SU-DHL-6 (cell line): ENCODE data around the gene SOX30.

ENCODE experiments used
- H2AFZ ChIP-seq: fragments of 200-600 bp; sonication (generic); 2 replicates; pipeline ENCODE4 v1.6.1; 2014; ENCODE audit warnings: low read depth, mild to moderate bottlenecking, moderate library complexity, mixed read lengths, antibody characterized with exemption, low read length; ENCODE audit not compliant: severe bottlenecking
- H3F3A ChIP-seq: fragments of 200-600 bp; shearing (Covaris generic); 2 replicates; pipeline ENCODE4 v1.6.0; 2016; ENCODE audit warnings: antibody characterized with exemption, mild to moderate bottlenecking; ENCODE audit not compliant: insufficient read depth
- H3K27ac ChIP-seq: fragments of 200-600 bp; sonication (generic); 2 replicates; pipeline ENCODE4 v1.5.1; 2016; ENCODE audit warnings: low read depth, mild to moderate bottlenecking, low read length, moderate library complexity, mixed read lengths
- H3K27me3 ChIP-seq: fragments of 200-600 bp; sonication (generic), shearing (Covaris generic); 2 replicates; pipeline ENCODE4 v1.6.0; 2014; ENCODE audit warnings: mild to moderate bottlenecking, low read length
- H3K36me3 ChIP-seq: fragments of 200-600 bp; sonication (generic); 2 replicates; pipeline ENCODE4 v1.6.1; 2014; ENCODE audit warnings: mild to moderate bottlenecking, low read length, mixed read lengths
- H3K4me2 ChIP-seq: fragments of 300-600, 200-600 bp; shearing (Covaris generic), sonication (generic); 2 replicates; pipeline ENCODE4 v1.6.0; 2014; ENCODE audit warnings: low read length, low read depth, mild to moderate bottlenecking; ENCODE audit not compliant: poor library complexity, severe bottlenecking
- H3K4me3 ChIP-seq: fragments of 200-600 bp; sonication (generic); 2 replicates; pipeline ENCODE4 v1.5.1; 2014; ENCODE audit warnings: antibody characterized with exemption, low read length, mild to moderate bottlenecking, mixed read lengths; ENCODE audit not compliant: insufficient read depth, poor library complexity, severe bottlenecking
- H3K79me2 ChIP-seq: fragments of 200-600 bp; sonication (generic); 2 replicates; pipeline ENCODE4 v1.6.1; 2014; ENCODE audit warnings: mild to moderate bottlenecking, low read length, moderate library complexity; ENCODE audit not compliant: insufficient read depth
- H3K9ac ChIP-seq: fragments of 200-600 bp; sonication (generic); 2 replicates; pipeline ENCODE4 v1.7.0; 2014; ENCODE audit warnings: mild to moderate bottlenecking, low read length
- H3K9me2 ChIP-seq: fragments of 200-600 bp; sonication (generic); replicated peaks from 2 replicates; pipeline ENCODE4 v1.6.1; 2014; ENCODE audit warnings: low read length; ENCODE audit not compliant: insufficient read depth
- H3K9me3 ChIP-seq: fragments of 200-600 bp; sonication (generic); 2 replicates; pipeline ENCODE4 v1.6.1; 2014; ENCODE audit warnings: low read length, mixed read lengths; ENCODE audit not compliant: insufficient read depth
- H4K20me1 ChIP-seq: fragments of 200-600 bp; sonication (generic); 2 replicates; pipeline ENCODE4 v1.6.1; 2014; ENCODE audit warnings: low read depth, mild to moderate bottlenecking, antibody characterized with exemption, low read length, moderate library complexity, mixed read lengths
- EZH2phosphoT487 ChIP-seq: fragments of 200-600 bp; sonication (generic), shearing (Covaris generic); conservative IDR thresholded peaks from 2 replicates; pipeline ENCODE4 v1.6.1; 2018; ENCODE audit warnings: mild to moderate bottlenecking, antibody characterized with exemption, low read length, moderate library complexity, mixed read lengths
- TF ChIP-seq, protein P1 (sequence below): fragments of 200-600 bp; sonication (generic); IDR thresholded peaks from one replicate; pipeline ENCODE4 v1.5.1; 2017; ENCODE audit warnings: antibody characterized with exemption, mild to moderate bottlenecking, low read length, moderate library complexity; ENCODE audit not compliant: insufficient read depth, poor library complexity, severe bottlenecking

Gene SOX30

DNA sequence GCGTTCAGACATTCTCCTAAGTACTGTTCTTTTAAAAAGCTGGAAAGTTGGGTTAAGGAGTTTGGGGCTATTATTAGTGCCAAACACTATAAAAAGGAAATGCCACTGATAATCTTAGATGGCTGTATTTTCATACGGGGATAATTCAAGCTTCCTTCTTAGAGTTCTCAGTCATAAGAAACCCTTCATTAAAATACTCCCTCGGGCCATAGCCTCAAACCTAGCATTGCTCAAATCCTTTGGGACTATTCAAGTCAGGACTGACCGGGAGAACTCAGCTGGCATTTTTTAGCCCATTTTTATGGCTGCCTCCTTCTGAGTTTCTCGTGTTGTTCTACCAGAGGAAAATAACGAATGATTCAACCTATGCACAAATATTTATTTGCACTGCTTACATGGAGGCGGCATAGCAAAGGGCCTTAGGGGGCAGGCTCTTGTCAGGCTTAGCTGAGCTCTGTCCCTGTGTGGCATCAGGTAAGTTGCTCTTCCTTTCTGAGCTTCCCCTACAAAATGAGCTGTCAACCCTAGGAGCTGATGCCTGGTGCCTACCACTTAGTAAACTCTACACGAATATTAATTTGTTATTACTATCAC lies 43.2 kb downstream of the SOX30 start:
- Histone ChIP-seq H3F3A (no peaks in the 10 kb centered on the region), H3K36me3 (no peaks in the 10 kb centered on the region)
- TF ChIP-seq EZH2phosphoT487: no peak
- TF ChIP-seq, protein P1, sequence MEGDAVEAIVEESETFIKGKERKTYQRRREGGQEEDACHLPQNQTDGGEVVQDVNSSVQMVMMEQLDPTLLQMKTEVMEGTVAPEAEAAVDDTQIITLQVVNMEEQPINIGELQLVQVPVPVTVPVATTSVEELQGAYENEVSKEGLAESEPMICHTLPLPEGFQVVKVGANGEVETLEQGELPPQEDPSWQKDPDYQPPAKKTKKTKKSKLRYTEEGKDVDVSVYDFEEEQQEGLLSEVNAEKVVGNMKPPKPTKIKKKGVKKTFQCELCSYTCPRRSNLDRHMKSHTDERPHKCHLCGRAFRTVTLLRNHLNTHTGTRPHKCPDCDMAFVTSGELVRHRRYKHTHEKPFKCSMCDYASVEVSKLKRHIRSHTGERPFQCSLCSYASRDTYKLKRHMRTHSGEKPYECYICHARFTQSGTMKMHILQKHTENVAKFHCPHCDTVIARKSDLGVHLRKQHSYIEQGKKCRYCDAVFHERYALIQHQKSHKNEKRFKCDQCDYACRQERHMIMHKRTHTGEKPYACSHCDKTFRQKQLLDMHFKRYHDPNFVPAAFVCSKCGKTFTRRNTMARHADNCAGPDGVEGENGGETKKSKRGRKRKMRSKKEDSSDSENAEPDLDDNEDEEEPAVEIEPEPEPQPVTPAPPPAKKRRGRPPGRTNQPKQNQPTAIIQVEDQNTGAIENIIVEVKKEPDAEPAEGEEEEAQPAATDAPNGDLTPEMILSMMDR: no peak

DNA sequence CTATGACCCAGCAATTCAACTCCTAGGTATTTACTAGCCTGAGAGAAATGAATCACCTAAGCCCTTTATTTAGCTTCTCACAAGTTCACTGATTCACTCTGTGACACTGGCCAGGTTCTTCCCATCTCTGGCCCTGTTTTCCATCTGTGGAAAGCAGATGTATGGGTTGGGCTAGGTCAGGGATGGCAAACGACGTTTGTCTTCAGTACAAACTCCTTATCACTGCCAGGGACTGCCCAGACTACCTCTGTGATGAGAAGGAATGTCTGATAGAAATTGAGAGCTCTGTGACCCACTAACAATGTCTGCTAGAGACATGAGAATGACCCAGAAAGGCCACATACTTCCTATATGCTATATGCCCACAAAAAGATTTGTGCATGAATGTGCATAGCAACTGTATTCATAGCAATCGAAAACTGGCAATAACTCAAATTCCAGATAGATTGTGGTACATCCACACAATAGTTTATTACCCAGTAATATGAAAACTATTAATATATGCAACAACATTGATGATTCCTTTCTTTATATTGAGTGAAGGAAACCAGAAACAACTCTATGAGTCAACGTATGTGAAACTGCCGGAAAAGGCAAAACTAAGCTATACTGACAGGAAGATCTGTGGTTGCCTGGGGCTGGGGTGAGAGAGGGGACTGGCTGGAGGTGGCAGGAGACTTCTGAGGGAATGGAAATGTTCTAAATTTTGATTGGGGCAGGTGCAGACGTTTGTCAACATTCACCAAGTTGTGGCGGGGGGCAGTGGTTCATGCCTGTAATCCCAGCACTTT lies 44.7 kb downstream of the SOX30 start:
- Histone ChIP-seq H3K4me3 (no peak overlapping the region), H3K9me3 (no peaks in the 10 kb centered on the region), H3K27me3 (no peaks in the 10 kb centered on the region), H4K20me1 (no peaks in the 10 kb centered on the region), H3K4me2 (no peak overlapping the region), H3K27ac (no peak overlapping the region), H3F3A (no peaks in the 10 kb centered on the region), H2AFZ (no peak overlapping the region), H3K36me3 (no peaks in the 10 kb centered on the region), H3K9ac (no peak overlapping the region), H3K9me2 (no peaks in the 10 kb centered on the region), H3K79me2 (no peaks in the 10 kb centered on the region)
- TF ChIP-seq, protein P1: no peak
- no peak for TF ChIP-seq EZH2phosphoT487

More for the DNA sequence above, 43.2 kb downstream of the SOX30 start:
- no peaks in the 10 kb centered on the region for H3K79me2 ChIP-seq
- no peak overlapping the region for H3K4me2 ChIP-seq
- H3K9ac ChIP-seq: no peak overlapping the region
- no peaks in the 10 kb centered on the region for H3K9me2 ChIP-seq
- H4K20me1 ChIP-seq: no peaks in the 10 kb centered on the region
- H3K9me3 ChIP-seq: no peaks in the 10 kb centered on the region
- H3K27ac ChIP-seq: no peak overlapping the region
- no peak overlapping the region for H3K4me3 ChIP-seq
- H3K27me3 ChIP-seq: no peaks in the 10 kb centered on the region
- no peak overlapping the region for H2AFZ ChIP-seq

DNA sequence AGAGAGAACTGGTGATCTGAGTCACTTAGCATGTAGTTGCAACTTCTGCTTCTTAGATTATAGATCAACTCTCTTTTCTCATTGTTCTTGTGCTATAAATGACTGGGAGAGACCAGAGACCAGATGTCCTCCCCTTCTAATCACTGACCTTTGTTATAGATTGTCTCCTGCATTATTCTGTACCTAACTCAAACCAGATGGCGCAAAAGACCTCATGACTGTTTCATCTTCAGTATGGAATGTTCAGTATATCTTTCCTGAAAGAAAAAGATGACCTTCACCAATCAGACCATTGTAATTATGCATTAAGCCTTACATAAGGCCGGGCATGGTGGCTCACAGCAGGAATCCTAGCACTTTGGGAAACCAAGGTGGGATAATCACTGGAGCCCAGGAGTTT lies 46.2 kb downstream of the SOX30 start:
- no peak overlapping the region for H3K4me3 ChIP-seq
- no peaks in the 10 kb centered on the region for H3K79me2 ChIP-seq
- H3K4me2 ChIP-seq: no peak overlapping the region
- no peaks in the 10 kb centered on the region for H3K9me2 ChIP-seq
- H3F3A ChIP-seq: no peaks in the 10 kb centered on the region
- no peaks in the 10 kb centered on the region for H3K36me3 ChIP-seq
- TF ChIP-seq, protein P1: no peak
- TF ChIP-seq EZH2phosphoT487: no peak
- no peak overlapping the region for H3K27ac ChIP-seq
- H2AFZ ChIP-seq: no peak overlapping the region
- H3K9me3 ChIP-seq: no peaks in the 10 kb centered on the region
- H3K27me3 ChIP-seq: no peaks in the 10 kb centered on the region
- no peaks in the 10 kb centered on the region for H4K20me1 ChIP-seq
- no peak overlapping the region for H3K9ac ChIP-seq
